Epithelial cell of esophagus (primary cell): ENCODE results near the gene GPC6.
A peak's percentile ranks its signal among the peaks of the same experiment; 100 is the strongest.

Experiments
- DNase-seq: peaks from one replicate; pipeline ENCODE4 v3.0.0; 2010; ENCODE audit warnings: low read depth
- H3K4me3 ChIP-seq: 2 replicates; pipeline ENCODE4 v1.5.1; 2011; ENCODE audit warnings: mild to moderate bottlenecking, low read length, control low read depth
- TF ChIP-seq, protein P1 (sequence below): IDR thresholded peaks from 2 replicates; pipeline ENCODE4 v1.5.1; 2011; ENCODE audit warnings: low read depth, mild to moderate bottlenecking, low read length, control low read depth, inconsistent platforms; ENCODE audit not compliant: insufficient read depth; ENCODE audit errors: missing control alignments

Gene GPC6

GRCh38 chr13:93539914-93540313 is 313.3 kb downstream of the GPC6 start:
- TF ChIP-seq, protein P1, sequence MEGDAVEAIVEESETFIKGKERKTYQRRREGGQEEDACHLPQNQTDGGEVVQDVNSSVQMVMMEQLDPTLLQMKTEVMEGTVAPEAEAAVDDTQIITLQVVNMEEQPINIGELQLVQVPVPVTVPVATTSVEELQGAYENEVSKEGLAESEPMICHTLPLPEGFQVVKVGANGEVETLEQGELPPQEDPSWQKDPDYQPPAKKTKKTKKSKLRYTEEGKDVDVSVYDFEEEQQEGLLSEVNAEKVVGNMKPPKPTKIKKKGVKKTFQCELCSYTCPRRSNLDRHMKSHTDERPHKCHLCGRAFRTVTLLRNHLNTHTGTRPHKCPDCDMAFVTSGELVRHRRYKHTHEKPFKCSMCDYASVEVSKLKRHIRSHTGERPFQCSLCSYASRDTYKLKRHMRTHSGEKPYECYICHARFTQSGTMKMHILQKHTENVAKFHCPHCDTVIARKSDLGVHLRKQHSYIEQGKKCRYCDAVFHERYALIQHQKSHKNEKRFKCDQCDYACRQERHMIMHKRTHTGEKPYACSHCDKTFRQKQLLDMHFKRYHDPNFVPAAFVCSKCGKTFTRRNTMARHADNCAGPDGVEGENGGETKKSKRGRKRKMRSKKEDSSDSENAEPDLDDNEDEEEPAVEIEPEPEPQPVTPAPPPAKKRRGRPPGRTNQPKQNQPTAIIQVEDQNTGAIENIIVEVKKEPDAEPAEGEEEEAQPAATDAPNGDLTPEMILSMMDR: no peak
- DNase-seq: no peak
- no peak overlapping the region for H3K4me3 ChIP-seq

- H3K4me3 ChIP-seq: no peak overlapping the region
- TF ChIP-seq, protein P1: no peak
- no peak for DNase-seq
Measured at GRCh38 chr13:93547886-93548285, 321.3 kb downstream of the GPC6 start.

DNA sequence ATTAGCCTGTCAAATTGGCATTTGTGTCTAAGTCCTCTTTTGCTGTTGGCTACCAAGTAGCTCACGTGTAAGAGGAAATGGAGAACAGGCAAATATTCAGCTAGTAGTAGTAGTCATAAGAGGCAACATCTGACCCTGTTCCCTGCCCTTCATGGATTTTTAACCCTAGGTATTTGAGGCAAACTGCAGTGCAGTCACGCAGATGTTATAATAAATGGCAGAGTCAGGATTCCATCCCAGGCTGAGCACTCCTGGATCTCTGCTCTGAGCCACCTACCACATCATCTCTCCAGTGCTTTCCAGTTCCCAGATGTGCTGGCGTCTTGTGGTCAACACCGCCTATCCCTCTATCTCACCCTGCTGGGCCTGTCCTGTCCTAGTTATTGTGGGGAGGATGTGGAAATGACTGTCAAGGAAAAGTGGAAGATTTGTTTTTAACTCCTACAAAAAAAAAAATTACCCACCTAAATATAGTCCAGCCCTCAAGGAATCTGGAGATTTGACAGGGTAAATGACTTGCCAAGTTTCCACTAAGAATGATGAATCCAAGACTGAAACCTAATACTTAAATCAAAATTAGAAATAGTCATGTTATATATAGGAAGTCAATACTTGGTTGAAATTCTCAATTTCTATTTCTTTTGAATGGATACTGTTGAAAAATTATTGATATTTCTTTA is 322.9 kb downstream of the GPC6 start:
- no peak overlapping the region for H3K4me3 ChIP-seq
- DNase-seq: no peak
- TF ChIP-seq, protein P1: no peak

DNA sequence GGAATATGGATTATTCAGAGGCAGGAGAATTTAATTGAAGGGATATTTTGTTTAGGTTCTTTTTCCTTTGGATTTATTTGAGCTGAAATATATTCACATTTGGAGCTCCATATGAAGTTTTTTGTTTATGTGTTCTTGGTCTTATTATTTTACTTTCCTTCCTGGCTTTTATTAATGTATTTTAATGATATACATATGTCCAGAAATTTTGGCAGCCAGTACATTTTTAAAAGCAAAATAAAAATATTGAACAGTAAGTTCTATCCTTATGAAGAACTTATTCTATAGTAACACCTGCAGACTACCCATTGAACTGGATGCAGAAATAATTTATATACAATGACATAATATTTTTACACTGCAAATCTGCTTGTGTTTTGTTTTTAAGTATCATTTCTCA is 323.6 kb downstream of the GPC6 start:
- no peak for DNase-seq
- TF ChIP-seq, protein P1: no peak
- H3K4me3 ChIP-seq: no peak overlapping the region

GRCh38 chr13:93552596-93552995 is 326.0 kb downstream of the GPC6 start:
- DNase-seq: peak; percentile 61
- TF ChIP-seq, protein P1: no peak
- no peak overlapping the region for H3K4me3 ChIP-seq

DNA sequence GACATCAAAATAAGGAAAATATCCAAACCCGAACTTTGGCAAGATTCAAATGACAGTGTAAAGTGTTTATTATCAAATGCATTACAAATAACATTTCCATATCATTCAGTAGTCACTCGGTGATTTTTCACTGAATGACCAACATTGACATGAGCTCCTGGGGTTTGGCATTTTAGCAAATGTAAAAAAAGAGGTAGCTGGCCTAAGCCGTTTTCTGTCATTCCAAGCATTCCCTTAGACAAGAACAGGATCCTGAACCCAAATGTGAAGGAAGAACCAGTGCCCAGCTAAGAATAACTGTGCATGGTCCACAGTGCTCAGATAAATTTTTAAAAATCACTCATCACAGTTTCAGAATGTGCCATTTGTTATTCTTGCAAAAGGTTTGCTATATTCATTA is 327.9 kb downstream of the GPC6 start:
- no peak overlapping the region for H3K4me3 ChIP-seq
- no peak for DNase-seq
- TF ChIP-seq, protein P1: no peak

DNA sequence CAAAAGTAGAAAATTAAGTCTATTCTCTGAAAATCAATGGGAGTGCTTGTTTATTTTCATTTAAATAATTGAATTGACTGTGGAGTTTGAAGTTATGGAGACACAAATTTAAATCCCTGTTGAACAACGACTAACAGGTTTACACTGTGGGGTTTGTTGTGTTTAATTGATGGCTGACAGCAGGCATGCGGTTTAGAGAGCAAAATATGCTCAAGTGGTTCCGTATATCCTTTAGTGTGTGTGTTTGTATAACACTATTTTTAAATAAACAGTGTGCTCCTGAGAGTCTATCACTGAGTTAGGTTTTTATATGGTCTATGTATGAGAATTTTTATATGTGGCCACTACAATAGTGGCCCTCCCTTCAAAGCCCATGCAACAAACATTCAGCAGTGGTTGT is 332.0 kb downstream of the GPC6 start:
- TF ChIP-seq, protein P1: no peak
- H3K4me3 ChIP-seq: no peak overlapping the region
- no peak for DNase-seq
